LHCN-M2 (cell line): ENCODE results near the gene EMSY. TPM values are rescaled to one million over a fixed set of nuclear protein-coding genes. Genes with fewer than 3 reads are reported as not detected.
"Not testable (repeated sequence)": the region's sequence is repeated elsewhere in the genome, so short reads cannot be mapped to it uniquely, and the experiment has no call there.

Source experiments
- DNase-seq: peaks from one replicate; pipeline ENCODE4 v3.0.0-alpha.2; 2012; ENCODE audit warnings: low read depth
- total RNA-seq: library from RNA; depleted of rRNA; stranded (reverse); fragments of >200 nt; gene quantifications from 2 replicates; pipeline ENCODE4 v1.2.3, GENCODE V29; 2014

EMSY gene
- total RNA-seq, 1 experiment from 2014 or later = 19.3 TPM

- no peak for DNase-seq
Measured at GRCh38 chr11:76568621-76569020, 123.8 kb downstream of the EMSY start.

DNA sequence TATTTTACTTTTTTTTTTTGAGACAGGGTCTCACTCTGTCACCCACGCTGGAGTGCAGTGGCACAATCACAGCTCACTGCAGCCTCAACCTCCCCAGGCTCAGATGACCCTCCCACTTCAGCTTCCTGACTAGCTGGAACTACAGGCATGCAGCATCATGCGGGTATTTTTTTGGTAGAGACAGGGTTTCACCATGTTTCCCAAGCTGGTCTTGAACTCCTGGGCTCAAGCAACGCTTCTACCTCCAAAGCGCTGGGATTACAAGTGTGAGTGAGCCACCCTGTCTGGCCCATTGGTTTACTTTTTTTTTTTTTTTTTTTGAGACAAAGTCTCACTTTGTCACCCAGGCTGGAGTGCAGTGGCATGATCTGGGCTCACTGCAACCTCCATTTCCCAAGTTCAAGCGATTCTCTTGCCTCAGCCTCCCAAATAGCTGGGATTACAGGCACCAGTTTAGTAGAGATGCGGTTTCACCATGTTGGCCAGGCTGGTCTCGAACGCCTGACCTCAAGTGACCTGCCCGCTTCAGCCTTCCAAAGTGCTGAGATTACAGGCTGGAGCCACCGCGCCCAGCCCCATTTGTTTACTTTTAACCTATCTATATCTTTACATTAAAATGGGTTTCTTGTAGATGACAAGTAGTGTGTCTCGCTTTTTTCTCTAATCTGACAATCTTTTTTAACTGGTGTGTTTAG is 127.5 kb downstream of the EMSY start:
- not testable (repeated sequence) for DNase-seq

GRCh38 chr11:76574406-76574805 is 129.6 kb downstream of the EMSY start:
- no peak for DNase-seq

- no peak for DNase-seq
Measured at GRCh38 chr11:76574879-76575278, 130.1 kb downstream of the EMSY start.

DNA sequence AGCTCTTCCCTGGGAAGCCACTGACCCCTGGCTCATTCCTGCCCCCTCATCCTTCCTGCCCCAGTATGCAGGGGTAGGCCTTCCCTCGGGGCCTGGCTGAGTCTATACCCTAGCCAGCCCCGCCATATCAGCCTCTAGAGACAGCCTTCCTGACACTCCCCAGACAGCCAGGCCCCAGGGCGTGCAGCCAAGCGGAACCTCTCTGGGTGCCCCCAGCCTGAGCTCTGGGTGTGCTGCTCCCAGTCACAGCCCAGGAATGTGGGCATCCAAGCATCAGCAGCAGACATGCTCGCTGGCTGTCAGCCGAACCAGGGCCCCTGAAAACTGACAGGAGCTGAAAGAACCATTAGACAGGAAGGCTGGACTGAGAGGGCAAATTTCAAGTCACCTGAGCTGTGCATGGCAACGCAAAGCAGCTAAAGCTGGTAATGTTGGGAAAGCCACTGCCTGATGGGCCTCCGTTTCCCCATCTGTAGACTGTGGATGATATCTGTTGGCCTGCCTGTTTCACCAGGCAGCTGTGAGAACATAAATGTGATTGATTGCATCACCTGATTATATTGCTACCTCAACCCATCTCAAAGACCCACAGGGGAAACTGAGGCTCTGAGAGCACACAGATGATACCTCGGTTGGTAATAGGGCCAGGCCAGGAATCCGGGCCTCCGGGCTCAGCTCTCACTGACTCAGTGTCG is 132.6 kb downstream of the EMSY start:
- peak; percentile 87 for DNase-seq

- DNase-seq = no peak
Measured at GRCh38 chr11:76577921-76578653, 133.3 kb downstream of the EMSY start.

- DNase-seq = no peak
Measured at GRCh38 chr11:76578654-76579055, 133.8 kb downstream of the EMSY start.

DNA sequence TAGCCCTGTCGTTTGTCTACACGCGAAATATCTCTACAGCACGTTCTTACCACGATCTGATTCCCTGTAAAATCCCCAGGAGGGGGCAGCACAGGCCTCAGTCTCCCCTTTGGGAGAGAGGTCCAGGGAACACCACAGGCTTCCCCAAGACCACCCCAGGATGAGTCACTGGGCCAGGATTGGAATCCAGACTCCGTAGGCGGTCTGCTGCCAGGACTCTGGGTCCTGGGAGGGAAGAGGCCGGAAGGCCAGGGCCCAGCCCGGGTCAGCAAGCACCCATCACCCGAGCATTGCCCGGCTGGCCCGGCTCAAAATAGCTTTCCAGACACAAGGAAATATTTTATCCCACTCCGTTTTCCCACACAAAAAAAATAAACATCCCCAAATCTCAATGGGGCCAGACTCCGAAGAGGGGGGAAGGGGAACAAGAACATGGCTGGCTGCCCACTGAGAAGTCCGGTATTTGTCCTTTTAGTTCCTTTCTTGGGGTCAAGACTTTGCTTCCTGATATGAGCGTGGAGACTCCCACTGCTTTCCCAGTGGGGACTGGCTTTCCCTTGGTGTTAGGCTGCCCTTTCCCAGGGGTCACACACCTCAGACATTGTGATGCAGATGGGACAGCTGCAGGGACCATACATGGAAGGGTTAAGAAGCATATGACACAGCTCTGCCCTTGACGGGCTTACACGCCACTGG is 134.4 kb downstream of the EMSY start:
- DNase-seq = no peak

DNA sequence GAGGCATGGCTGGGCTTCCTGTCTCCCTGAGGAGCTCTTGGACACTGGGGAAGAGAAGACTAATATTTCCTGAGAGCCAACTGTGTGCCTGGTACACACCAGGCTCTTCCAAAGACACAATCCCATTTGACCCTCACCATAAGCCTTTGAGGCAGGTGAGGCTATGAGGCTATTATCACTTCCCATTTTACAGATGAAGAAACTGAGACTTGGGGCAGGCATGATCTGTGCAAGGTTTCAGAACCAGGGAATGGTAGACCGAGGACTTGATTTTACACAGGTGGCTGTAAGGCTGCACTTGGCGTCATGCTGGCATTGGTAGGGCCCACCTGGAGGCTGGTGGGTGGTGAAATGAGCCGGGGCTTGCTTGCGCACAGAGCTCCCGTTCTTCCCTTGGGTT is 134.9 kb downstream of the EMSY start:
- no peak for DNase-seq

- DNase-seq = not testable (repeated sequence)
Measured at GRCh38 chr11:76582471-76582870, 137.7 kb downstream of the EMSY start.

- no peak for DNase-seq
Measured at GRCh38 chr11:76587820-76588454, 143.1 kb downstream of the EMSY start.

GRCh38 chr11:76588455-76589325 is 143.9 kb downstream of the EMSY start:
- DNase-seq = no peak

DNA sequence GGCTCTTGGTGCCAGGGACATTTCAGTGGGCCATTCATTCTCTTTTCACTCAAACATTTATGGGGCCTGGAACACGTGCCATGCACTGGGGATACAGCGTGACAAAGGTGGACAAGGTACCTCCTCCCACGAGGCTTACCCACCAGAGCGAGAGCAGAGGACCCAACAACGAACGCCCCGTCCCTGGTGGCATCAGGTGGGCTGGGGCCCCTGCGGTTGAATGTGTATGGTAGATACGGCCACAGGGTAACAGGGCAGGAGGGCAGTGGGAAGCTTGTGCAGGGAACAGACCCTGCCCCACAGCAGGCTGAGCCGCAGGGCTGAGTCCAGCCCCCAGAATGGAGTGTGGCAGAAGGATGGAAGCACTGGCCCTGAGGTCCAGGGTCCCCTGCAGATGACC is 144.7 kb downstream of the EMSY start:
- no peak for DNase-seq

DNA sequence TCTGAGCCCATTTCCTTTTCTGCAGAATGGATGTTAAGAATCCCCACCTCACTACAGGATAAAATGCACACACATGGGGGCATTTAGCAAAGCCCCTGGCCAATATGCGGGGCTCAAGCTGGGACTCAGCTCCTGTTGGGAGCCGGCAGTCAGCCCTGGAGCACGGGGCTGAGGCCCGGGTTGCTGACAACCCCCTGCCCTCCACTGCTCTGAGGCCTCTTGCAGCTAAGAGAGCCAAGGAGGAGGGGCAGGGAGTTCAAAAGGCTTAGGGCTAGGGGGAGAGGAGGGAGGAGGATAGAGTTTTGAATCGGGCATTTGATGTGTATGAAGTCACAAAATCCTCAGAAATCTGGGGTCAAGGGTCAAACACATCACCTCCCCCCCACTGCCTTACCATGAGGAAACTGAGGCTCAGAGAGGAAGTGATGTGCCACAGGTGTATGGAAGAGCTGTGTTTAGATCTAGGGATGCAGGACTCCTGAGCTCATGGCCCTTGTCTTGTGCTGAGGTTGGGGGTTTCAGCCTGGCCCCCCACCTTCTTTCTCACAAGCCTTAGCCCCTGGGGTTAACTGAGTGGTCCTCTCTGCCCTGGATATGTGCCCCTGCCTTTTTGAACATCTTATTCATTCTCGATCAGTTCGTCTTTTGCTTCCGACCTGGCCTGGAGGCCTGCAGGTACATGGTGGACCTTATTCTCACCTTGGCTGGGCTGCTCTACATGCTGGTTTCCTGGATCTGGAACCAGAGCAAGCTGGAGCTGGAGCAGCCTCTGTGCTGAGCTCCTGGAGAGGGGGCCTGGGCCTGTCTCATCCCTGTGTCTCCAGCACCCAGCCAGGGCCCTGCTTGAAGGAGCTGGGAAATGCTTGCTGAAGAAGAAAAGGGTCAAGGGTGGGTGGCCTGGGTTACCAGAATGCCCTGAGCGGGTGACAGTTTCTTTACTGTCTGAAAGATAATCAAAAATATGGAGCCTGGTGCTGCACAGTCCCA is 145.4 kb downstream of the EMSY start:
- DNase-seq = no peak

DNA sequence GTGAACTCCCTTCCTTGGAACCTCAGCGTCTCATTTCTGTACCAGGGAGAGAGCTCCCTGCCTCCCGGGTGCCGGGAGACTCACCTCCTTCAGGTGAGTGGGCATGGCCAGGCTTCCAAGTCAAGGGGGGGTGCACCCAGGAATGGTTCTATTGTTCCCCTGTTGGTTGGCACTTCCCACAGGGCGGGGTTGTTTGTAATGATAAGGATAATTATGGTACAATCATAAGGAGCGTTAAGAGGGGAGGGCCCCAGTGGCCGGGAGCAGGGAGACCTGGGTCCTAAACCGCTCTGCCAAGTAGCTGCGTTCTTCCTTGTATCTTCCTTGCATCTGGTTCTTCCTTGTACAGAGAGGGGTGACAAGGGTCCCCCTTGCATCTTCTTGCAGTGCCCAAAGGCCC is 146.6 kb downstream of the EMSY start:
- no peak for DNase-seq

- DNase-seq = no peak
Measured at GRCh38 chr11:76592025-76592914, 147.5 kb downstream of the EMSY start.

DNA sequence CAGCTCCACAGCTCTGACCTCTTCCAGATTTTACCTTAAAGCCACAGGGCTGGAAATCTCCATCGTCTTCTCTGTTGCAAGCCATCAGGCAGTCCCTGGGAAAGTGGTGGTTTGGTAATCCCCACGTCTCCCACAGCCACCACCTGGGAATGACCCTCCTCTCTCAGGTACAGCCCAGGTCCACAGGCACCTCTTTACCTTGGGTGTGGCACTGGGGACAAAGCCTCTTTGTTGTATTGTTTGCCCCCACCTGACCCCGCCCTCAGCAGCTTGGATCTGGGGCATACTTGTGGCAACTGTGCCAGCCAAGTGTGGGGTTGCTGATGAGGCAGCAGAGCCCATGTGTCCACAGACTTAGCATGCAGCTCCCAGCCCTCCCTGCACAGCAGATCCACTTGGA is 148.1 kb downstream of the EMSY start:
- no peak for DNase-seq

- DNase-seq = not testable (repeated sequence)
Measured at GRCh38 chr11:76595091-76595490, 150.3 kb downstream of the EMSY start.
